H9 (cell line): ENCODE results near the gene SMARCAL1. TPM values are rescaled to one million over a fixed set of nuclear protein-coding genes. Genes with fewer than 3 reads are reported as not detected.

Source experiments
- DNase-seq: peaks from one replicate; pipeline ENCODE4 v3.0.0-alpha.2; 2017
- H2AFZ ChIP-seq: one replicate; pipeline ENCODE4 v1.6.1; 2013; ENCODE audit warnings: mild to moderate bottlenecking, low read length, control low read depth, moderate library complexity
- H2AK5ac ChIP-seq: 2 replicates; pipeline ENCODE4 v1.6.1; 2013; ENCODE audit warnings: low read length, control low read depth, mixed read lengths; ENCODE audit not compliant: insufficient read length
- H2BK120ac ChIP-seq: one replicate; pipeline ENCODE4 v1.6.1; 2013; ENCODE audit warnings: low read depth, mild to moderate bottlenecking, low read length, control low read depth, inconsistent platforms; ENCODE audit not compliant: poor library complexity, severe bottlenecking
- H2BK12ac ChIP-seq: 2 replicates; pipeline ENCODE4 v1.6.1; 2013; ENCODE audit warnings: low read length, control low read depth, mixed read lengths, low read depth; ENCODE audit not compliant: insufficient read length
- H2BK15ac ChIP-seq: 2 replicates; pipeline ENCODE4 v1.6.1; 2013; ENCODE audit warnings: low read depth, low read length, control low read depth
- H2BK20ac ChIP-seq: one replicate; pipeline ENCODE4 v1.6.1; 2013; ENCODE audit warnings: low read depth, mild to moderate bottlenecking, low read length, control low read depth, inconsistent platforms; ENCODE audit not compliant: poor library complexity, severe bottlenecking
- H2BK5ac ChIP-seq: 2 replicates; pipeline ENCODE4 v1.6.1; 2013; ENCODE audit warnings: low read length, control low read depth, mixed read lengths; ENCODE audit not compliant: insufficient read length
- H3K14ac ChIP-seq: 2 replicates; pipeline ENCODE4 v1.6.1; 2013; ENCODE audit warnings: low read length, control low read depth; ENCODE audit not compliant: insufficient read depth
- H3K18ac ChIP-seq: 2 replicates; pipeline ENCODE4 v1.6.1; 2013; ENCODE audit warnings: low read depth, mild to moderate bottlenecking, mixed read lengths, low read length, control low read depth; ENCODE audit not compliant: insufficient read length
- H3K23ac ChIP-seq: 2 replicates; pipeline ENCODE4 v1.6.1; 2013; ENCODE audit warnings: low read length, control low read depth, mixed read lengths, low read depth; ENCODE audit not compliant: insufficient read length
- H3K23me2 ChIP-seq: 2 replicates; pipeline ENCODE4 v1.6.1; 2013; ENCODE audit warnings: low read depth, mild to moderate bottlenecking, mixed read lengths, low read length, control low read depth; ENCODE audit not compliant: insufficient read length, poor library complexity, severe bottlenecking
- H3K27ac ChIP-seq: 2 replicates; pipeline ENCODE4 v1.5.1; 2013; ENCODE audit warnings: low read length, control low read depth, mixed read lengths, low read depth; ENCODE audit not compliant: insufficient read length
- H3K27me3 ChIP-seq: 2 replicates; pipeline ENCODE4 v1.6.1; 2013; ENCODE audit warnings: low read length, control low read depth, inconsistent platforms; ENCODE audit not compliant: insufficient read depth
- H3K4ac ChIP-seq: 2 replicates; pipeline ENCODE4 v1.6.1; 2013; ENCODE audit warnings: low read depth, mild to moderate bottlenecking, control low read depth, inconsistent platforms, low read length, moderate library complexity
- H3K4me1 ChIP-seq: 2 replicates; pipeline ENCODE4 v1.6.1; 2013; ENCODE audit warnings: low read length, control low read depth, inconsistent platforms; ENCODE audit not compliant: insufficient read depth
- H3K4me2 ChIP-seq: 2 replicates; pipeline ENCODE4 v1.6.1; 2013; ENCODE audit warnings: low read length, control low read depth, mixed read lengths; ENCODE audit not compliant: insufficient read length, insufficient read depth
- H3K56ac ChIP-seq: 2 replicates; pipeline ENCODE4 v1.6.1; 2013; ENCODE audit warnings: low read depth, mild to moderate bottlenecking, mixed read lengths, low read length, control low read depth; ENCODE audit not compliant: insufficient read length
- H3K79me1 ChIP-seq: 2 replicates; pipeline ENCODE4 v1.6.1; 2013; ENCODE audit warnings: low read depth, mild to moderate bottlenecking, moderate library complexity, low read length, control low read depth, inconsistent platforms; ENCODE audit not compliant: insufficient read depth, poor library complexity, severe bottlenecking
- H3K79me2 ChIP-seq: 2 replicates; pipeline ENCODE4 v1.6.1; 2013; ENCODE audit warnings: low read length, control low read depth, inconsistent platforms; ENCODE audit not compliant: insufficient read depth
- H3K9ac ChIP-seq: 2 replicates; pipeline ENCODE4 v1.6.1; 2013; ENCODE audit warnings: low read length, control low read depth, mixed read lengths; ENCODE audit not compliant: insufficient read length; ENCODE audit errors: extremely low read depth
- H3K9me3 ChIP-seq: one replicate; pipeline ENCODE4 v1.6.1; 2013; ENCODE audit warnings: low read depth, low read length, inconsistent platforms; ENCODE audit not compliant: control insufficient read depth
- H3T11ph ChIP-seq: one replicate; pipeline ENCODE4 v1.6.1; 2013; ENCODE audit warnings: mild to moderate bottlenecking, low read length, control low read depth, inconsistent platforms
- H4K20me1 ChIP-seq: one replicate; pipeline ENCODE4 v1.6.1; 2013; ENCODE audit not compliant: control insufficient read depth, insufficient read length, insufficient read depth
- H4K5ac ChIP-seq: 2 replicates; pipeline ENCODE4 v1.6.1; 2013; ENCODE audit warnings: low read depth, mild to moderate bottlenecking, mixed read lengths, low read length, control low read depth; ENCODE audit not compliant: insufficient read length
- H4K8ac ChIP-seq: replicated peaks from 2 replicates; pipeline ENCODE4 v1.6.1; 2013; ENCODE audit warnings: low read length, control low read depth, mixed read lengths, low read depth; ENCODE audit not compliant: insufficient read length
- H4K91ac ChIP-seq: 2 replicates; pipeline ENCODE4 v1.6.1; 2013; ENCODE audit warnings: low read depth, mild to moderate bottlenecking, moderate library complexity, mixed read lengths, low read length, control low read depth; ENCODE audit not compliant: insufficient read length
- H3K27ac Mint-ChIP-seq, 3 experiments: 2 replicates in 2 of 3; 3 replicates in 1 of 3; pipeline ENCODE4 v1.8.0; 2020 to 2021; ENCODE audit warnings: mixed read lengths in 3 of 3, mild to moderate bottlenecking in 1 of 3, moderate library complexity in 1 of 3
- H3K27me3 Mint-ChIP-seq: 2 replicates; pipeline ENCODE4 v1.8.0; 2021; ENCODE audit warnings: low read depth, mild to moderate bottlenecking, moderate library complexity, mixed read lengths
- H3K36me3 Mint-ChIP-seq, 3 experiments: 2 replicates in 2 of 3; 3 replicates in 1 of 3; pipeline ENCODE4 v1.8.0; 2020 to 2021; ENCODE audit warnings: low read depth in 3 of 3, mixed read lengths in 3 of 3; ENCODE audit not compliant: insufficient read depth in 1 of 3
- H3K4me1 Mint-ChIP-seq, 2 experiments: 2 replicates each; pipeline ENCODE4 v1.8.0; 2020; ENCODE audit warnings: mixed read lengths in 2 of 2
- H3K4me3 Mint-ChIP-seq, 2 experiments: 2 replicates in 1 of 2; 3 replicates in 1 of 2; pipeline ENCODE4 v1.8.0; 2020 to 2021; ENCODE audit warnings: mild to moderate bottlenecking in 2 of 2, mixed read lengths in 2 of 2, moderate library complexity in 1 of 2
- H3K9me3 Mint-ChIP-seq, 2 experiments: 2 replicates in 1 of 2; 3 replicates in 1 of 2; pipeline ENCODE4 v1.8.0; 2020; ENCODE audit warnings: mild to moderate bottlenecking in 2 of 2, mixed read lengths in 2 of 2, moderate library complexity in 1 of 2
- WGBS: extraction: QIAGEN DNeasy Blood & Tissue Kit; methylation state at CpG from one replicate; pipeline ENCODE4 v1.1.7; 2013; ENCODE audit warnings: missing lambda C conversion rate, low lambda C conversion rate, mixed read lengths; ENCODE audit not compliant: insufficient read length; ENCODE audit errors: extremely low coverage; 5-methylcytosine and 5-hydroxymethylcytosine counted together
- total RNA-seq: library from RNA; stranded (reverse); gene quantifications from 2 replicates; pipeline ENCODE4 v1.2.1, GENCODE V29; 2021
- TF ChIP-seq, protein P1 (sequence below): fragments of 200-600 bp; sonication (generic); conservative IDR thresholded peaks from 3 replicates; pipeline ENCODE4 v1.8.0; 2021; ENCODE audit warnings: antibody characterized with exemption, mild to moderate bottlenecking

Gene SMARCAL1
- total RNA-seq, 1 experiment from 2014 or later, result 16.5 TPM

DNA sequence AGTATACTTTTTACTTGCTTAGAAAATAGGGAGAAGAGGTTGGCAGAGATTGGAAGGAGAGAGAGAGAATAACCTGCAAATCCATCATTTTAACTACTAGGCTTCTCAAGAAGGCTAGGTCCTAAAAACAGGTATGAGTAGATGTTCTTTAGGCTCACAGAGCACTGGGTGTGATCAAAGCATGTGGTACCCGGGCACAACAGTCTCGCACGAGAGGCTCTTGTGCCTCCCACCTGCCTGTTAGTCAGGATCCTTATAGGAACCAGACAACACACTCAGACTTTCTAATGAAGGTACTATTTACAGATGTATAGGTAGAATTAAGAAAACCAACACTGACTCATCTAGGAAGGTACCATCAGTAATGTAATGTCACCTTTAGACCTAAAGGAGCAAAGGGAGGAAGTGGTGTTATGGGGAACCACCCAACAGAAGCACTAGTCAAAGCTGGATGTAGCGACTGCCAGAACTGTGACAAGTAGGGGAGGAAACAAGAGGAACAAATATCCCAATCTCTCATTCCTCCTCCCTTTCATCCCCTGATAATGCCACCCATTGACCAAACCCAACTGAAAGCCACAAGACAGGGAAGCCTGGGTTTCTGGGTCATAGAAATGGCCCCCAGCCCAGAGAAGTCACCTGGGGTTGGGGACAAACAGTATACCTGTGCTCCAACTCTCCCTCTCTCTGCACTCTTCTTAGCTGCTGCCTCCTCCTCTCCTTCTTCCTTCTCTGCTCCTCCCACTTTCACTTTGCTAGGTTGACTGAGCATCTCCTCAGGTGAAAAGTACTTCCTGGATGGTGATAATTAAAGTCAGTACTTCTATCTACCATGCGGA is 24.0 kb upstream of the SMARCAL1 start:
- Histone ChIP-seq H4K8ac (no peak overlapping the region), H2BK12ac (no peak overlapping the region), H2BK20ac (no peak overlapping the region), H2BK120ac (no peak overlapping the region), H3K79me2 (no peaks in the 10 kb centered on the region), H3K4ac (no peak overlapping the region), H3K27ac (no peak overlapping the region), H3K56ac (no peak overlapping the region), H3K79me1 (no peaks in the 10 kb centered on the region), H2AFZ (no peak overlapping the region), H4K91ac (no peak overlapping the region), H3K9ac (no peak overlapping the region), H3K23me2 (no peaks in the 10 kb centered on the region), H3K4me2 (no peak overlapping the region), H4K5ac (no peak overlapping the region), H3T11ph (no peak overlapping the region), H3K27me3 (no peaks in the 10 kb centered on the region), H2BK15ac (no peak overlapping the region), H3K9me3 (no peaks in the 10 kb centered on the region), H3K14ac (no peak overlapping the region), H4K20me1 (no peaks in the 10 kb centered on the region), H3K23ac (no peak overlapping the region), H3K4me1 (peaks cover 3% of the 10 kb centered on the region), H2BK5ac (no peak overlapping the region), H3K18ac (no peak overlapping the region), H2AK5ac (no peak overlapping the region)
- peaks cover 4% of the 10 kb centered on the region; the same call in 1 of the 2 replicates for H3K27me3 Mint-ChIP-seq
- no peaks in the 10 kb centered on the region; a peak in 2 of 7 replicates for H3K36me3 Mint-ChIP-seq
- H3K4me1 Mint-ChIP-seq, result peaks cover 18 to 20% of the 10 kb centered on the region in 2 experiments; a peak in 3 of 4 replicates
- no peaks in the 10 kb centered on the region for H3K9me3 Mint-ChIP-seq
- H3K27ac Mint-ChIP-seq, result no peak overlapping the region
- no peak overlapping the region for H3K4me3 Mint-ChIP-seq
- WGBS, result no CpG with 5 or more reads among the region's 5 CpGs
- TF ChIP-seq, protein P1, sequence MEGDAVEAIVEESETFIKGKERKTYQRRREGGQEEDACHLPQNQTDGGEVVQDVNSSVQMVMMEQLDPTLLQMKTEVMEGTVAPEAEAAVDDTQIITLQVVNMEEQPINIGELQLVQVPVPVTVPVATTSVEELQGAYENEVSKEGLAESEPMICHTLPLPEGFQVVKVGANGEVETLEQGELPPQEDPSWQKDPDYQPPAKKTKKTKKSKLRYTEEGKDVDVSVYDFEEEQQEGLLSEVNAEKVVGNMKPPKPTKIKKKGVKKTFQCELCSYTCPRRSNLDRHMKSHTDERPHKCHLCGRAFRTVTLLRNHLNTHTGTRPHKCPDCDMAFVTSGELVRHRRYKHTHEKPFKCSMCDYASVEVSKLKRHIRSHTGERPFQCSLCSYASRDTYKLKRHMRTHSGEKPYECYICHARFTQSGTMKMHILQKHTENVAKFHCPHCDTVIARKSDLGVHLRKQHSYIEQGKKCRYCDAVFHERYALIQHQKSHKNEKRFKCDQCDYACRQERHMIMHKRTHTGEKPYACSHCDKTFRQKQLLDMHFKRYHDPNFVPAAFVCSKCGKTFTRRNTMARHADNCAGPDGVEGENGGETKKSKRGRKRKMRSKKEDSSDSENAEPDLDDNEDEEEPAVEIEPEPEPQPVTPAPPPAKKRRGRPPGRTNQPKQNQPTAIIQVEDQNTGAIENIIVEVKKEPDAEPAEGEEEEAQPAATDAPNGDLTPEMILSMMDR, result no peak
- no peak for DNase-seq
